H9 (cell line): ENCODE data around the gene SYNPO2. TPM values are rescaled to one million over a fixed set of nuclear protein-coding genes. Genes with fewer than 3 reads are reported as not detected.

Experiments
- DNase-seq: peaks from one replicate; pipeline ENCODE4 v3.0.0-alpha.2; 2017
- H2AFZ ChIP-seq: one replicate; pipeline ENCODE4 v1.6.1; 2013; ENCODE audit warnings: mild to moderate bottlenecking, low read length, control low read depth, moderate library complexity
- H2AK5ac ChIP-seq: 2 replicates; pipeline ENCODE4 v1.6.1; 2013; ENCODE audit warnings: low read length, control low read depth, mixed read lengths; ENCODE audit not compliant: insufficient read length
- H2BK120ac ChIP-seq: one replicate; pipeline ENCODE4 v1.6.1; 2013; ENCODE audit warnings: low read depth, mild to moderate bottlenecking, low read length, control low read depth, inconsistent platforms; ENCODE audit not compliant: poor library complexity, severe bottlenecking
- H2BK12ac ChIP-seq: 2 replicates; pipeline ENCODE4 v1.6.1; 2013; ENCODE audit warnings: low read length, control low read depth, mixed read lengths, low read depth; ENCODE audit not compliant: insufficient read length
- H2BK15ac ChIP-seq: 2 replicates; pipeline ENCODE4 v1.6.1; 2013; ENCODE audit warnings: low read depth, low read length, control low read depth
- H2BK20ac ChIP-seq: one replicate; pipeline ENCODE4 v1.6.1; 2013; ENCODE audit warnings: low read depth, mild to moderate bottlenecking, low read length, control low read depth, inconsistent platforms; ENCODE audit not compliant: poor library complexity, severe bottlenecking
- H2BK5ac ChIP-seq: 2 replicates; pipeline ENCODE4 v1.6.1; 2013; ENCODE audit warnings: low read length, control low read depth, mixed read lengths; ENCODE audit not compliant: insufficient read length
- H3K14ac ChIP-seq: 2 replicates; pipeline ENCODE4 v1.6.1; 2013; ENCODE audit warnings: low read length, control low read depth; ENCODE audit not compliant: insufficient read depth
- H3K18ac ChIP-seq: 2 replicates; pipeline ENCODE4 v1.6.1; 2013; ENCODE audit warnings: low read depth, mild to moderate bottlenecking, mixed read lengths, low read length, control low read depth; ENCODE audit not compliant: insufficient read length
- H3K23ac ChIP-seq: 2 replicates; pipeline ENCODE4 v1.6.1; 2013; ENCODE audit warnings: low read length, control low read depth, mixed read lengths, low read depth; ENCODE audit not compliant: insufficient read length
- H3K23me2 ChIP-seq: 2 replicates; pipeline ENCODE4 v1.6.1; 2013; ENCODE audit warnings: low read depth, mild to moderate bottlenecking, mixed read lengths, low read length, control low read depth; ENCODE audit not compliant: insufficient read length, poor library complexity, severe bottlenecking
- H3K27ac ChIP-seq: 2 replicates; pipeline ENCODE4 v1.5.1; 2013; ENCODE audit warnings: low read length, control low read depth, mixed read lengths, low read depth; ENCODE audit not compliant: insufficient read length
- H3K27me3 ChIP-seq: 2 replicates; pipeline ENCODE4 v1.6.1; 2013; ENCODE audit warnings: low read length, control low read depth, inconsistent platforms; ENCODE audit not compliant: insufficient read depth
- H3K4ac ChIP-seq: 2 replicates; pipeline ENCODE4 v1.6.1; 2013; ENCODE audit warnings: low read depth, mild to moderate bottlenecking, control low read depth, inconsistent platforms, low read length, moderate library complexity
- H3K4me1 ChIP-seq: 2 replicates; pipeline ENCODE4 v1.6.1; 2013; ENCODE audit warnings: low read length, control low read depth, inconsistent platforms; ENCODE audit not compliant: insufficient read depth
- H3K4me2 ChIP-seq: 2 replicates; pipeline ENCODE4 v1.6.1; 2013; ENCODE audit warnings: low read length, control low read depth, mixed read lengths; ENCODE audit not compliant: insufficient read length, insufficient read depth
- H3K56ac ChIP-seq: 2 replicates; pipeline ENCODE4 v1.6.1; 2013; ENCODE audit warnings: low read depth, mild to moderate bottlenecking, mixed read lengths, low read length, control low read depth; ENCODE audit not compliant: insufficient read length
- H3K79me1 ChIP-seq: 2 replicates; pipeline ENCODE4 v1.6.1; 2013; ENCODE audit warnings: low read depth, mild to moderate bottlenecking, moderate library complexity, low read length, control low read depth, inconsistent platforms; ENCODE audit not compliant: insufficient read depth, poor library complexity, severe bottlenecking
- H3K79me2 ChIP-seq: 2 replicates; pipeline ENCODE4 v1.6.1; 2013; ENCODE audit warnings: low read length, control low read depth, inconsistent platforms; ENCODE audit not compliant: insufficient read depth
- H3K9ac ChIP-seq: 2 replicates; pipeline ENCODE4 v1.6.1; 2013; ENCODE audit warnings: low read length, control low read depth, mixed read lengths; ENCODE audit not compliant: insufficient read length; ENCODE audit errors: extremely low read depth
- H3K9me3 ChIP-seq: one replicate; pipeline ENCODE4 v1.6.1; 2013; ENCODE audit warnings: low read depth, low read length, inconsistent platforms; ENCODE audit not compliant: control insufficient read depth
- H3T11ph ChIP-seq: one replicate; pipeline ENCODE4 v1.6.1; 2013; ENCODE audit warnings: mild to moderate bottlenecking, low read length, control low read depth, inconsistent platforms
- H4K20me1 ChIP-seq: one replicate; pipeline ENCODE4 v1.6.1; 2013; ENCODE audit not compliant: control insufficient read depth, insufficient read length, insufficient read depth
- H4K5ac ChIP-seq: 2 replicates; pipeline ENCODE4 v1.6.1; 2013; ENCODE audit warnings: low read depth, mild to moderate bottlenecking, mixed read lengths, low read length, control low read depth; ENCODE audit not compliant: insufficient read length
- H4K8ac ChIP-seq: replicated peaks from 2 replicates; pipeline ENCODE4 v1.6.1; 2013; ENCODE audit warnings: low read length, control low read depth, mixed read lengths, low read depth; ENCODE audit not compliant: insufficient read length
- H4K91ac ChIP-seq: 2 replicates; pipeline ENCODE4 v1.6.1; 2013; ENCODE audit warnings: low read depth, mild to moderate bottlenecking, moderate library complexity, mixed read lengths, low read length, control low read depth; ENCODE audit not compliant: insufficient read length
- H3K27ac Mint-ChIP-seq, 3 experiments: 2 replicates in 2 of 3; 3 replicates in 1 of 3; pipeline ENCODE4 v1.8.0; 2020 to 2021; ENCODE audit warnings: mixed read lengths in 3 of 3, mild to moderate bottlenecking in 1 of 3, moderate library complexity in 1 of 3
- H3K27me3 Mint-ChIP-seq: 2 replicates; pipeline ENCODE4 v1.8.0; 2021; ENCODE audit warnings: low read depth, mild to moderate bottlenecking, moderate library complexity, mixed read lengths
- H3K36me3 Mint-ChIP-seq, 3 experiments: 2 replicates in 2 of 3; 3 replicates in 1 of 3; pipeline ENCODE4 v1.8.0; 2020 to 2021; ENCODE audit warnings: low read depth in 3 of 3, mixed read lengths in 3 of 3; ENCODE audit not compliant: insufficient read depth in 1 of 3
- H3K4me1 Mint-ChIP-seq, 2 experiments: 2 replicates each; pipeline ENCODE4 v1.8.0; 2020; ENCODE audit warnings: mixed read lengths in 2 of 2
- H3K4me3 Mint-ChIP-seq, 2 experiments: 2 replicates in 1 of 2; 3 replicates in 1 of 2; pipeline ENCODE4 v1.8.0; 2020 to 2021; ENCODE audit warnings: mild to moderate bottlenecking in 2 of 2, mixed read lengths in 2 of 2, moderate library complexity in 1 of 2
- H3K9me3 Mint-ChIP-seq, 2 experiments: 2 replicates in 1 of 2; 3 replicates in 1 of 2; pipeline ENCODE4 v1.8.0; 2020; ENCODE audit warnings: mild to moderate bottlenecking in 2 of 2, mixed read lengths in 2 of 2, moderate library complexity in 1 of 2
- CTCF ChIP-seq: fragments of 200-600 bp; sonication (generic); conservative IDR thresholded peaks from 3 replicates; pipeline ENCODE4 v1.8.0; 2021; ENCODE audit warnings: antibody characterized with exemption, mild to moderate bottlenecking
- WGBS: extraction: QIAGEN DNeasy Blood & Tissue Kit; methylation state at CpG from one replicate; pipeline ENCODE4 v1.1.7; 2013; ENCODE audit warnings: missing lambda C conversion rate, low lambda C conversion rate, mixed read lengths; ENCODE audit not compliant: insufficient read length; ENCODE audit errors: extremely low coverage; 5-methylcytosine and 5-hydroxymethylcytosine counted together
- total RNA-seq: library from RNA; stranded (reverse); gene quantifications from 2 replicates; pipeline ENCODE4 v1.2.1, GENCODE V29; 2021

Gene SYNPO2
- total RNA-seq, 1 experiment from 2014 or later, result 1.1 TPM

- Mint-ChIP-seq H3K4me1 (peaks cover 4 to 8% of the 10 kb centered on the region in 2 experiments), H3K27me3 (no peaks in the 10 kb centered on the region), H3K9me3 (no peaks in the 10 kb centered on the region), H3K36me3 (no peaks in the 10 kb centered on the region), H3K4me3 (no peak overlapping the region), H3K27ac (no peak overlapping the region)
- H3K79me1 ChIP-seq, result no peaks in the 10 kb centered on the region
- no peak overlapping the region for H3T11ph ChIP-seq
- no peak overlapping the region for H3K4me2 ChIP-seq
- no peak overlapping the region for H4K91ac ChIP-seq
- H3K14ac ChIP-seq, result no peak overlapping the region
- H2BK120ac ChIP-seq, result no peak overlapping the region
- no peak overlapping the region for H2AK5ac ChIP-seq
- no peak overlapping the region for H3K4ac ChIP-seq
- no peak for DNase-seq
- H4K8ac ChIP-seq, result no peak overlapping the region
- no peak overlapping the region for H2BK5ac ChIP-seq
- no peaks in the 10 kb centered on the region for H3K9me3 ChIP-seq
- no peaks in the 10 kb centered on the region for H4K20me1 ChIP-seq
- WGBS, result no CpG with 5 or more reads among the region's 7 CpGs
- H3K27ac ChIP-seq, result no peak overlapping the region
- H2BK15ac ChIP-seq, result no peak overlapping the region
- H3K23ac ChIP-seq, result no peak overlapping the region
- H3K27me3 ChIP-seq, result no peaks in the 10 kb centered on the region
- no peak overlapping the region for H3K18ac ChIP-seq
- no peaks in the 10 kb centered on the region for H3K79me2 ChIP-seq
- peak overlapping the region; percentile 6 for H3K9ac ChIP-seq
- no peak overlapping the region for H2AFZ ChIP-seq
- H4K5ac ChIP-seq, result no peak overlapping the region
- H3K23me2 ChIP-seq, result no peaks in the 10 kb centered on the region
- no peaks in the 10 kb centered on the region for H3K4me1 ChIP-seq
- H2BK12ac ChIP-seq, result no peak overlapping the region
- H2BK20ac ChIP-seq, result no peak overlapping the region
- TF ChIP-seq CTCF, result no peak
- H3K56ac ChIP-seq, result no peak overlapping the region
Observed at GRCh38 chr4:118989098-118990080, 100.7 kb downstream of the SYNPO2 start.
